Measurements from ENCODE around the gene MACROD2.

MACROD2 gene

DNA sequence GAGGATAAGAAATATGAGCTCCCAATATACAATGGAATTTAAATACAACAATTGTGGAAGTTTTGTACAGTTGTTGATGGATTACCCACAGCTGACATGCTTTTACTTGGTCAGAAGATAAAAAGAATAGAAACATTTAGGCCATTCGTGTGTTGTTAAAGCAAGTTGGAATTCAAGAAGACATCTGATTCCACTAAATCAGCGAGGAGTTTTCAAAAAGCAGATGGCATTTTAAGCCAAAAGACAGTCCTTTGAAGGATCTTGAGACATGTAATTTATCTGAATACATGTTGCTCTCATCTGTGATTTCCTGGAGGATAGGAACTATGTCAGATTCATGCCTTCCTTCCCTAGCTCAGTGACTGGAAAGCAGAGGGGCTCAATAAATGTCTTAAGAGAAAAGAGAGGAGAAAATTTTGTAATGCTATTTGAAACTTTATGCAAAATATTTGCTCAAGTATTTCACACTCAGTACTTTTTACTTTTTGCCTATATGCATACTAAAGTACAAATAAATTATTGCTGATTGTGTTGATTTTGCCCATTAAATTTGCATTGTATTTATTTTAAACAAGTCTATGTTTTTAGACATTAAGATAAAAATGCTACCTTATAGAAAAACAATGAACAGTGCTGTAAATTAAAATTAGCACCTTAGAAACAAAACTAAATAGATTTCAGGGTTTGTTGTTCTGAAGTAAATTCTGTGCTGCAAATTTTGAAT, 1075.9 kb downstream of the MACROD2 start:
- TF ChIP-seq, protein P1, sequence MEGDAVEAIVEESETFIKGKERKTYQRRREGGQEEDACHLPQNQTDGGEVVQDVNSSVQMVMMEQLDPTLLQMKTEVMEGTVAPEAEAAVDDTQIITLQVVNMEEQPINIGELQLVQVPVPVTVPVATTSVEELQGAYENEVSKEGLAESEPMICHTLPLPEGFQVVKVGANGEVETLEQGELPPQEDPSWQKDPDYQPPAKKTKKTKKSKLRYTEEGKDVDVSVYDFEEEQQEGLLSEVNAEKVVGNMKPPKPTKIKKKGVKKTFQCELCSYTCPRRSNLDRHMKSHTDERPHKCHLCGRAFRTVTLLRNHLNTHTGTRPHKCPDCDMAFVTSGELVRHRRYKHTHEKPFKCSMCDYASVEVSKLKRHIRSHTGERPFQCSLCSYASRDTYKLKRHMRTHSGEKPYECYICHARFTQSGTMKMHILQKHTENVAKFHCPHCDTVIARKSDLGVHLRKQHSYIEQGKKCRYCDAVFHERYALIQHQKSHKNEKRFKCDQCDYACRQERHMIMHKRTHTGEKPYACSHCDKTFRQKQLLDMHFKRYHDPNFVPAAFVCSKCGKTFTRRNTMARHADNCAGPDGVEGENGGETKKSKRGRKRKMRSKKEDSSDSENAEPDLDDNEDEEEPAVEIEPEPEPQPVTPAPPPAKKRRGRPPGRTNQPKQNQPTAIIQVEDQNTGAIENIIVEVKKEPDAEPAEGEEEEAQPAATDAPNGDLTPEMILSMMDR (IDR thresholded peaks at IDR 0.05), result no peak
- Histone ChIP-seq H3K4me1 (ENCODE audit: control insufficient read depth in 1 of 2, insufficient read depth in 1 of 2, low read depth in 1 of 2, low read length in 1 of 2) (no peaks in the 10 kb centered on the region), H3K9me3 (no peaks in the 10 kb centered on the region), H3K4me3 (ENCODE audit: low read depth in 1 of 2, low read length in 1 of 2) (no peak overlapping the region), H3K27ac (no peak overlapping the region), H3K27me3 (no peaks in the 10 kb centered on the region), H3K36me3 (no peaks in the 10 kb centered on the region)

- H3K4me1 ChIP-seq (ENCODE audit: control insufficient read depth in 1 of 2, insufficient read depth in 1 of 2, low read depth in 1 of 2, low read length in 1 of 2), result no peaks in the 10 kb centered on the region
- no peaks in the 10 kb centered on the region for H3K27me3 ChIP-seq
- H3K4me3 ChIP-seq (ENCODE audit: low read depth in 1 of 2, low read length in 1 of 2), result no peak overlapping the region
- H3K27ac ChIP-seq, result no peak overlapping the region
- H3K36me3 ChIP-seq, result no peaks in the 10 kb centered on the region
- H3K9me3 ChIP-seq, result no peaks in the 10 kb centered on the region
- TF ChIP-seq, protein P1 (IDR thresholded peaks at IDR 0.05), result no peak
These were observed 1077.0 kb downstream of the MACROD2 start for GRCh38 chr20:15072316-15072715.

- Histone ChIP-seq H3K9me3 (no peaks in the 10 kb centered on the region), H3K4me3 (ENCODE audit: low read depth in 1 of 2, low read length in 1 of 2) (no peak overlapping the region), H3K36me3 (no peaks in the 10 kb centered on the region), H3K4me1 (ENCODE audit: control insufficient read depth in 1 of 2, insufficient read depth in 1 of 2, low read depth in 1 of 2, low read length in 1 of 2) (no peaks in the 10 kb centered on the region), H3K27me3 (no peaks in the 10 kb centered on the region), H3K27ac (no peak overlapping the region)
- TF ChIP-seq, protein P1 (IDR thresholded peaks at IDR 0.05), result no peak
These were observed 1080.3 kb downstream of the MACROD2 start for GRCh38 chr20:15075586-15075985.

DNA sequence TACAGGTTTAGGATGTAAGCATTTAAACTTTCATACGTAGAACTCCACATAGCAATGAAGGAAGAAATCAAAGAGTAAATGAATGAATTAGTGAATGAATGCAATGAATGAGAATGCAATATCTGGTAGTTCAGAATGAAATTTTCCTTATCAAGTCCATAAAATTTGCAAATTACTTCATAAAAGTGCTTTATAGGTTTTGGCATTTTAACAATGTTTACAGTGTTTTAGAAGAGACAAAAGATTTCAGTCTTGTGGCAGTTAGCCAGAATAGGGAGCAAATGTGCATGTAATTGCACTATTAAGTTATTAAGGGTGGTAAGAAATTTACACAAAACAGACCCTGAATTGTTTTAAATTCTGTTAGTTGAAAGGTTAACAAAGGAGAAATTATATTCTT, 1081.5 kb downstream of the MACROD2 start:
- TF ChIP-seq, protein P1 (IDR thresholded peaks at IDR 0.05), result no peak
- Histone ChIP-seq H3K4me1 (ENCODE audit: control insufficient read depth in 1 of 2, insufficient read depth in 1 of 2, low read depth in 1 of 2, low read length in 1 of 2) (no peaks in the 10 kb centered on the region), H3K36me3 (no peaks in the 10 kb centered on the region), H3K27ac (no peak overlapping the region), H3K27me3 (no peaks in the 10 kb centered on the region), H3K9me3 (no peaks in the 10 kb centered on the region), H3K4me3 (ENCODE audit: low read depth in 1 of 2, low read length in 1 of 2) (no peak overlapping the region)

- H3K27me3 ChIP-seq, result no peaks in the 10 kb centered on the region
- H3K4me1 ChIP-seq (ENCODE audit: control insufficient read depth in 1 of 2, insufficient read depth in 1 of 2, low read depth in 1 of 2, low read length in 1 of 2), result no peaks in the 10 kb centered on the region
These were observed 1082.5 kb downstream of the MACROD2 start for GRCh38 chr20:15077733-15078250.

More at GRCh38 chr20:15077733-15078250, 1082.5 kb downstream of the MACROD2 start:
- Histone ChIP-seq H3K27ac (no peak overlapping the region), H3K4me3 (ENCODE audit: low read depth in 1 of 2, low read length in 1 of 2) (no peak overlapping the region), H3K36me3 (no peaks in the 10 kb centered on the region), H3K9me3 (no peaks in the 10 kb centered on the region)
- TF ChIP-seq, protein P1 (IDR thresholded peaks at IDR 0.05), result no peak
